NCI-H1694 (cell line): ENCODE measurements around the gene HADHB.
"Not testable (repeated sequence)": the region's sequence is repeated elsewhere in the genome, so short reads cannot be mapped to it uniquely, and the experiment has no call there.

Experiments used
- DNase-seq: peaks from one replicate; lab custom pipeline; 2025; lab: John Stamatoyannopoulos, UW

Gene HADHB

DNA sequence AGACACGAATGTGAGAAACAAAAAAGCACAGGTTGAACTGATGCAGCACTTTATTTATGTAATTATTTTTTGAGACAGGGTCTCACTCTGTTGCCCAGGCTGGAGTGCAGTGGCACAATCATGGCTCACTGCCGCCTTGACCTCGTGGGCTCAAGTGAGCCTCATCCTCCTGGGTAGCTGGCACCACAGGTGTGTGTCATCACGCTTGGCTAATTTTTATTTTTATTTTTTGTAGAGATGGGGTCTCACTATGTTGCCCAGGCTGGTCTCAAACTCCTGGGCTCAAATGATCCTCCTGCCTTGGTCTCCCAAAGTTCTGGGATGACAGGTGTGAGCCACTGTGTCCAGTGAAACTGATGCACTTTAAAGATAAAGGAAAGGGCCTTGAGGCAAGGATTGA is 84.3 kb downstream of the HADHB start:
- not testable (repeated sequence) for DNase-seq

- DNase-seq, result peak; percentile 82
Measured at GRCh38 chr2:26330114-26330549, 85.4 kb downstream of the HADHB start.

GRCh38 chr2:26330604-26331003 is 85.9 kb downstream of the HADHB start:
- DNase-seq, result no peak

DNA sequence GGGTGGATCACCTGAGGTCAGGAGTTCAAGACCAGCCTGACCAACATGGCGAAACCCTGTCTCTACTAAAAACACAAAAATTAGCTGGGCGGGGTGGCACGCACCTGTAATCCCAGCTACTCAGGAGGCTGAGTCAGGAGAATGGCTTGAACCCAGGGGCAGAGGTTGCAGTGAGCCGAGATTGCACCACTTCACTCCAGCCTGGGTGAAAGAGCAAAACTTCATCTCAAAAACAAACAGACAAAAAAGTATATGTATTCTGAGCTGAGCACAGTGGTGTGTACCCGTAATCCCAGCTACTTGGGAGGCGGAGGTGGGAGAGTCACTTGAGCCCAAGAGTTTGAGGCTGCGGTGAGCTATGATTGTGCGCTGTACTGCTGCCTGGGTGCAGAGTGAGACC is 86.6 kb downstream of the HADHB start:
- DNase-seq, result not testable (repeated sequence)

GRCh38 chr2:26333293-26333692 is 88.6 kb downstream of the HADHB start:
- DNase-seq, result no peak

GRCh38 chr2:26335231-26335630 is 90.5 kb downstream of the HADHB start:
- no peak for DNase-seq

DNA sequence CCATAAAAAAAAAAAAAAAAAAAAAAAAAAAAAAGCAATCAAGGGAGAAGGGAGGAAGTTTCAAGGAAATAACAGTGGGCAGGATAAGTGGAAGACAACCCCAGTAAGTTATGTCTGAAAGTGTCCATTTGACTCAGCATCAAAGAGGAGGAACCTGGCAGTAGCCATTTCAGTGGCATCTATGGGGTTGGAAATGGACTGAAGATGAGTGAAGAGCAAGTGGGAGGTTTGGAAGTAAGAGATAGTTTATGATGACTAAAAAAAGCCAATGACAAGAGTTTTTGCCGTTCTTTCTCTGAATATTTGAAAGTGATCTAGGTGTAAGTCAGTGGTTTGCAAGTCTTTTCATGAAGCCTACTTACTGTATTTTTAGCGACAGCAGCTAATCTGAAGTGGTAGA is 92.0 kb downstream of the HADHB start:
- no peak for DNase-seq

DNA sequence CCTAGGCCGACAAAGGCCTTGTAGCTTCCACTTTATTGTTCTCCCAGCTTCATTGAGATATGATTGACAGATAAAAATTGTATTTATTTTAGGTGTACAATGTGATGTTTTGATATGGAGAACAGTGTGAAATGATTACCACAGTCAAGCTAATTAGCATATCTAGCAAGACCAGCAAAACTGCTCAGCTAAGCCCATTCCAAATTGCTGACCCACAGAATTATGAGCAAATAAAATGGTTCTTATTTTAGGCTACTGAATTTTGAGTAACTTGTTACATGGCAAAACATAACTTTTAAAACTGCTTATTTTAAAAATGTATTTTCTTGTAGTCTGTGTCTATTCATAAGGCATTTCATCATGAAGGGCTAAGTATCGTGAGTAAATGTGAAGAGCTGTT is 92.6 kb downstream of the HADHB start:
- DNase-seq, result no peak
